Dendritic cell treated with granulocyte-macrophage colony-stimulating factor and Interleukin-4, amounts not matched to agents 40 ng/mL and 50 ng/mL, for 4 days (primary cell): Measurements from ENCODE around the gene CD46.
"Not testable (repeated sequence)": the region's sequence is repeated elsewhere in the genome, so short reads cannot be mapped to it uniquely, and the experiment has no call there.

Experiments used
- H3K27ac Mint-ChIP-seq: one replicate; pipeline ENCODE4 v1.8.0; 2022; ENCODE audit warnings: mild to moderate bottlenecking, mixed read lengths
- H3K27me3 Mint-ChIP-seq: one replicate; pipeline ENCODE4 v1.8.0; 2022; ENCODE audit warnings: mild to moderate bottlenecking, mixed read lengths
- H3K36me3 Mint-ChIP-seq: one replicate; pipeline ENCODE4 v1.8.0; 2022; ENCODE audit warnings: low read depth, mixed read lengths
- H3K4me1 Mint-ChIP-seq: one replicate; pipeline ENCODE4 v1.8.0; 2022; ENCODE audit warnings: low read depth, mixed read lengths
- H3K4me3 Mint-ChIP-seq: one replicate; pipeline ENCODE4 v1.8.0; 2022; ENCODE audit warnings: mild to moderate bottlenecking, moderate library complexity, mixed read lengths
- H3K9me3 Mint-ChIP-seq: one replicate; pipeline ENCODE4 v1.8.0; 2022; ENCODE audit warnings: mixed read lengths
- intact Hi-C: fragments of 100-400 bp; cut with micrococcal nuclease; formaldehyde crosslinking; loops from one replicate; pipeline ENCODE4 v1.15.0; 2022

CD46 gene

DNA sequence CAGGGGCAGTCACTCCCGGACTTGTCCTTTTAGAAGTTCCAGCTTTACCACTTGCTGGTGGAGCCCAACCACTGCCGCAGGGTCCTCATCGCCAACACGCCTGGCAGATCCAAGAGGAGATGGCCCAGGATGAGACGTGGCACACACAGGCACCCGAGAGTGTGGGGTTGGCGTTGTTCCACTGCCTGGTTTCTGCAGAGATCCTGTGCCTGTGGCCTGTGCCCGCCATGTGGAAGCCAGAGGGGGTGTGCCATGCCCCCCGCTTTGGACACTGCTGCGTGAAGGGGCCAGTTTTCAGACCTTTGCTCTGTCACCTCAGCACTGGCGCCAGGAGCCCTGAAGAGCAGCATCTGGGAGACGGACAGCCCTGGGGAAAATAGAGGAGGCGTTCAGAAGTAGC, 10.8 kb downstream of the CD46 start:
- Mint-ChIP-seq H3K9me3 (peaks cover 9% of the 10 kb centered on the region), H3K4me1 (no peaks in the 10 kb centered on the region), H3K27me3 (no peaks in the 10 kb centered on the region), H3K27ac (no peak overlapping the region), H3K36me3 (peaks cover 93% of the 10 kb centered on the region), H3K4me3 (no peak overlapping the region)
- intact Hi-C loops = no loop called here

DNA sequence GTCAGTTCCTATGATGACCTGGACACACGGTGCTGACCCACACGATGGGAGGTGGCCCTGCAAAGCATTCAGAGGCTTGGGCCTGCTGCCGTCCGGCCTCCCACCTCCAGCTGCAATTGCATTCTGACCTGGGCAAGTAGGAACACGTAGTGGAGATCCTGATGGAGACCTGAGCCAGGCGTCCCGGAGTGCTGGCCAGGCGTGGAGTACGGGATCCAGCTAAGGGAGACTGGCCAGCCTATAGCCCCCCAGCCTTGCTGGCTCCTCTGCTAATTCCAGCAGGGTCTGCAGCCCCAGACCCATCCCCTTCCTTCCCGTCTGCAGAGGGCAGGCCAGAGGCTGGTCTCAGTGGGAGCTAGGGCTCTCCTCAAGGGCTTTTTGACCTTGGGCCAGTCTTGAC, 11.2 kb downstream of the CD46 start:
- H3K4me1 Mint-ChIP-seq = no peaks in the 10 kb centered on the region
- H3K27me3 Mint-ChIP-seq = no peaks in the 10 kb centered on the region
- peaks cover 95% of the 10 kb centered on the region for H3K36me3 Mint-ChIP-seq
- no peak overlapping the region for H3K27ac Mint-ChIP-seq
- peaks cover 9% of the 10 kb centered on the region for H3K9me3 Mint-ChIP-seq
- no peak overlapping the region for H3K4me3 Mint-ChIP-seq
- intact Hi-C loops = no loop called here

DNA sequence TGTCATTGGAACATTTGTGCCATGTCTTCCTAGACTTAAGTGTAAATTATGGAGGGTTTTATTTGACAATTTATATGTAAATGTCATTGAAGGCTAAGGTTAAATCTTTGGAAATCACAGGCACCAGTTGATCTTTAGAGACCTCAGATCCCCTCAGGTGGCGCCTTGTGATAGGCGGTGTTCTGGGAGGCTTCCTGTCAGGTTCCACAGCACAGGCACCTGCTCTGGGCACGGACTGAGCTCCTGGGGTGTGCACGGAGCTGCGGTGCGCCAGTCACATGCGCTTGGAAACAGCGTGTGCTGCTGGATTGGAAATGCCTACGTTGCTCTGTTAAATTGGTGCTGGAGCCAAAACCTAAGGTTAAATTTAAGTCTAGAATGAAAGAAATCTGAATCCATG, 12.1 kb downstream of the CD46 start:
- intact Hi-C loops = no loop called here
- H3K4me1 Mint-ChIP-seq = no peaks in the 10 kb centered on the region
- H3K9me3 Mint-ChIP-seq = peaks cover 9% of the 10 kb centered on the region
- peaks cover 95% of the 10 kb centered on the region for H3K36me3 Mint-ChIP-seq
- no peak overlapping the region for H3K27ac Mint-ChIP-seq
- H3K4me3 Mint-ChIP-seq = no peak overlapping the region
- H3K27me3 Mint-ChIP-seq = no peaks in the 10 kb centered on the region

DNA sequence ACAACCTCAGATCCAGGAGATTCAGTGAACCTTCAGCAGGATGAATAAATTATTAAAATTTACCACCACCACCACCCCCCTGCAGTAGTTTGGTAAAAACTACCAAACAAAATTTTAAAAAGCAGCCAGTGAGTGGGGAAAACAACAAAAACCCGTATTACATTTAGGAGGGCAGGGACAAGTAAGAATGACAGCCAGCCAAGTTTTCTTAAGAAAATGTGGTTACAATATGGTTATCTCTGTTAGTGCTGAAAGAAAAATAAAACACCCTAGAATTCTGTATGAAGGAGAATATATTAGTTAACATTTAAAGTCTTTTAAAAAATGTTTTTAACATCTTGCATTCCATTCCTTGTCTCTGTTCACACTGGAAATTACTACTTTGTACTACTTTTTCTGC, 14.7 kb downstream of the CD46 start:
- intact Hi-C loops = no loop called here
- Mint-ChIP-seq H3K27me3 (no peaks in the 10 kb centered on the region), H3K36me3 (peaks cover 93% of the 10 kb centered on the region), H3K4me1 (peaks cover under 1% of the 10 kb centered on the region), H3K9me3 (peaks cover 17% of the 10 kb centered on the region), H3K4me3 (no peak overlapping the region), H3K27ac (no peak overlapping the region)

DNA sequence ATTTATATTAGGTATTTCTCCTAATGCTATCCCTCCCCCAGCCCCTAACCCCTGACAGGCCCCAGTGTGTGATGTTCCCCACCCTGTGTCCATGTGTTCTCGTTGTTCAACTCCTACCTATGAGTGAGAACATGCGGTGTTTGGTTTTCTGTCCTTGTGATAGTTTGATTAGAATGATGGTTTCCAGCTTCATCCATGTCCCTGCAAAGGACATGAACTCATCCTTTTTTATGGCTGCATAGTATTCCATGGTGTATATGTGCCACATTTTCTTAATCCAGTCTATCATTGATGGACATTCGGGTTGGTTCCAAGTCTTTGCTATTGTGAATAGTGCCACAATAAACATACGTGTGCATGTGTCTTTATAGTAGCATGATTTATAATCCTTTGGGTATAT, 18.7 kb downstream of the CD46 start:
- H3K9me3 Mint-ChIP-seq = peaks cover 17% of the 10 kb centered on the region
- intact Hi-C loops, H3K27me3 Mint-ChIP-seq, H3K4me3 Mint-ChIP-seq, H3K27ac Mint-ChIP-seq: not testable (repeated sequence)
- H3K4me1 Mint-ChIP-seq = peaks cover 11% of the 10 kb centered on the region
- H3K36me3 Mint-ChIP-seq = peaks cover 92% of the 10 kb centered on the region

DNA sequence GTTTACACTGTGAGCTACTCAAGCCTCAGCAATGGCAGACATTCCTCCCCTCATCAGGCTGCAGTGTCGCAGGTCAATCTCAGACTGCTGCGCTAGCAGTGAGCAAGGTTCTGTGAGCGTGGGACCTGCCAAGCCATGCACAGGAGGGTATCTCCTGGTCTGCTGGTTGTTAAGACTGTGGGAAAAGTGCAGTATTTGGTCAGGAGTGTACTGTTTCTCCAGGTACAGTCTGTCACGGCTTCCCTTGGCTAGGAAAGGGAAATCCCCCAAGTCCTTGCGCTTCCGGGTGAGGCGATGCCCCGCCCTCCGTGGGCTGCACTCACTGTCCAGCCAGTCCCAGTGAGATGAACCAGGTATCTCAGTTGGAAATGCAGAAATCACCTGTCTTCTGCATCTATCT, 24.2 kb downstream of the CD46 start:
- Mint-ChIP-seq H3K4me1 (peaks cover 27% of the 10 kb centered on the region), H3K9me3 (peaks cover 31% of the 10 kb centered on the region), H3K36me3 (peaks cover 93% of the 10 kb centered on the region)
- H3K27me3 Mint-ChIP-seq, intact Hi-C loops, H3K4me3 Mint-ChIP-seq, H3K27ac Mint-ChIP-seq: not testable (repeated sequence)

DNA sequence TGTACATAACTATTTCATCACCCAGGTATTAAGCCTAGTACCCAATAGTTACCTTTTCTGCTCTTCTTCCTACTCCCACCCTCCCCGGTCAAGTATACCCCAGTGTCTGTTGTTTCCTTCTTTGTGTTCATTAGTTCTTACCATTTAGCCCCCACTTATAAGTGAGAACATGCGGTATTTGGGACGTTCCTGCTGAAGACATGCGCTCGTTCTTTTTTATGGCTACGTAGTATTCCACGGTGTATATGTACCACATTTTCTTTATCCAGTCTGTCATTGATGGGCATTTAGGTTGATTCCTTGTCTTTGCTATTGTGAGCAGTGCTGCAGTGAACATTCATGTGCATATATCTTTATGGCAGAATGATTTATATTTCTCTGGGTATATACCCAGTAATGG, 25.6 kb downstream of the CD46 start:
- intact Hi-C loops = not testable (repeated sequence)
- peaks cover 18% of the 10 kb centered on the region for H3K4me1 Mint-ChIP-seq

DNA sequence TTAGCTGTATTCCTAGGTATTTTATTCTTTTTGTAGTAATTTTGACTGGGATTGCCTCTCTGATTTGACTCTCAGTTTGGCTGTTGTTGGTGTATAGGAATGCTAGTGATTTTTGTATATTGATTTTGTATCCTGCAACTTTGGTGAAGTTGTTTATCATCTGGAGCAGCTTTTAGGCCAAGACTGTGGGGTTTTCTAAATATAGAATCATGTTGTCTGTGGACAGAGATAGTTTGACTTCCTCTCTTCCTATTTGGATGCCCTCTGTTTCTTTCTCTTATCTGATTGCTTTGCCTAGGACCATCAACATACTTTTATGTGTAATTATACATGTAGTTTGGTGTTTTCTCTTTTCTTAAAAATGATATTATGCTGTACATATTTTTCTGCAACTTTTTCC, 27.2 kb downstream of the CD46 start:
- H3K4me1 Mint-ChIP-seq = peaks cover 16% of the 10 kb centered on the region
- peaks cover 19% of the 10 kb centered on the region for H3K9me3 Mint-ChIP-seq
- no peaks in the 10 kb centered on the region for H3K27me3 Mint-ChIP-seq
- intact Hi-C loops = no loop called here
- no peak overlapping the region for H3K4me3 Mint-ChIP-seq
- H3K36me3 Mint-ChIP-seq = peaks cover 90% of the 10 kb centered on the region
- H3K27ac Mint-ChIP-seq = no peak overlapping the region

More for the DNA sequence above, 25.6 kb downstream of the CD46 start:
- H3K9me3 Mint-ChIP-seq = peaks cover 17% of the 10 kb centered on the region
- H3K27me3 Mint-ChIP-seq, H3K4me3 Mint-ChIP-seq, H3K27ac Mint-ChIP-seq: not testable (repeated sequence)
- H3K36me3 Mint-ChIP-seq = peaks cover 92% of the 10 kb centered on the region

DNA sequence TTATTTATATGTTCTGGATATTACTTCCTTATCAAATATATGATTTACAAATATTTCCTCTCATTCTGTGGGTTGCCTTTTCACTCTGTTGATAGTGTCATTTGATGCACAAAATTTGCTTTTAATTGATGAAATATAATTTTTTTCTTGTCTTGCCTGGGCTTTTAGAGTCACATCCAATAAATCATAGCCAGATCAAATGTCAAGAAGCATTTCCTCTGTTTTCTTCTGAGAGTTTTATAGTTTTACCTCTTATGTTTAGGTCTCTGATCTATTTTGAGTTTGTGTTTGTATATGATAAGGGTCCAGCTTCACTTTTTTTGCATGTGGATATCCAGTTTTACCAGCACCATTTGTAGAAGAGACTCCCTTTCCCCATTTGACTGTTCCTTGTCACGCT, 29.5 kb downstream of the CD46 start:
- H3K27ac Mint-ChIP-seq = no peak overlapping the region
- peaks cover 29% of the 10 kb centered on the region for H3K9me3 Mint-ChIP-seq
- H3K4me3 Mint-ChIP-seq = no peak overlapping the region
- intact Hi-C loops = no loop called here
- peaks cover 16% of the 10 kb centered on the region for H3K4me1 Mint-ChIP-seq
- H3K36me3 Mint-ChIP-seq = peaks cover 87% of the 10 kb centered on the region
- no peaks in the 10 kb centered on the region for H3K27me3 Mint-ChIP-seq

DNA sequence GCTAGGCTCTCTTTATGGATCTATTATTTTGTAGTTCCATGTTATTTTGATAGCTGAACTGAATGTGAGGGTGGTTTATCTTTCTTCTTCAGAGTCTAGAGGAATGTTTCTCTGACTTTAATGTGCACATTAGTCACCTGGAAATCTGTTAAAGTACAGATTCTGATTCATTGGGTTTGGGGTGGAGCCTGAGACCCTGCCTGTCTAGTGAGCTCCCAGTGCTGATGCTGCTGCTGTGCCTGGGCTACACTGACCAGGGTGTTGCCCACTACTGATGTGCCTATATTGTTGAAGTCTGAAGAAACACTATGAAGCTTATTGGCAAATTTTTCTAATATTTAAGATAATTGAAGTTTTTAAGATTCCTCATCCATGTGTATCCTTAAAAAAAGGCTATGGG, 35.9 kb downstream of the CD46 start:
- H3K36me3 Mint-ChIP-seq = peaks cover 66% of the 10 kb centered on the region
- no peaks in the 10 kb centered on the region for H3K27me3 Mint-ChIP-seq
- no peaks in the 10 kb centered on the region for H3K4me1 Mint-ChIP-seq
- no peak overlapping the region for H3K4me3 Mint-ChIP-seq
- intact Hi-C loops = no loop called here
- peaks cover 13% of the 10 kb centered on the region for H3K9me3 Mint-ChIP-seq
- H3K27ac Mint-ChIP-seq = no peak overlapping the region

DNA sequence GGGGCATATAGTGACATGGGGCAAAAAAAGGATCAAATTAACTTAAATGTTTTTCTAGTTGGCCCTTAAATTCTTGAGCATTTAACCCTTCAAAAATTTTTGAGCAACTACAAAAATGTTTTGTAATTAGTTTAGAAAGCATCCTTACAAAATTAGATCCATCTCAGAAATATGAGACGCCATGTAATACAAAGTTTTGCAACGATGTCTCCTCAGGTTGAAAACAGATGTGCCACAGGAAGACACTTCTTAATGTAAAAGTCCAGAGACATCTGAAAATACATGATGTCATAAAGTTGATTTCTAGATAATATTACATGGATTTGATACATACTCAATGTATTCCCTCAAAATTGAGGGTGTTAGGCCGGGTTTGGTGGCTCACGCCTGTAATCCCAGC, 37.5 kb downstream of the CD46 start:
- Mint-ChIP-seq H3K9me3 (peaks cover 6% of the 10 kb centered on the region), H3K36me3 (peaks cover 66% of the 10 kb centered on the region), H3K4me3 (no peak overlapping the region), H3K27ac (no peak overlapping the region), H3K27me3 (no peaks in the 10 kb centered on the region), H3K4me1 (no peaks in the 10 kb centered on the region)
- intact Hi-C loops = no loop called here

DNA sequence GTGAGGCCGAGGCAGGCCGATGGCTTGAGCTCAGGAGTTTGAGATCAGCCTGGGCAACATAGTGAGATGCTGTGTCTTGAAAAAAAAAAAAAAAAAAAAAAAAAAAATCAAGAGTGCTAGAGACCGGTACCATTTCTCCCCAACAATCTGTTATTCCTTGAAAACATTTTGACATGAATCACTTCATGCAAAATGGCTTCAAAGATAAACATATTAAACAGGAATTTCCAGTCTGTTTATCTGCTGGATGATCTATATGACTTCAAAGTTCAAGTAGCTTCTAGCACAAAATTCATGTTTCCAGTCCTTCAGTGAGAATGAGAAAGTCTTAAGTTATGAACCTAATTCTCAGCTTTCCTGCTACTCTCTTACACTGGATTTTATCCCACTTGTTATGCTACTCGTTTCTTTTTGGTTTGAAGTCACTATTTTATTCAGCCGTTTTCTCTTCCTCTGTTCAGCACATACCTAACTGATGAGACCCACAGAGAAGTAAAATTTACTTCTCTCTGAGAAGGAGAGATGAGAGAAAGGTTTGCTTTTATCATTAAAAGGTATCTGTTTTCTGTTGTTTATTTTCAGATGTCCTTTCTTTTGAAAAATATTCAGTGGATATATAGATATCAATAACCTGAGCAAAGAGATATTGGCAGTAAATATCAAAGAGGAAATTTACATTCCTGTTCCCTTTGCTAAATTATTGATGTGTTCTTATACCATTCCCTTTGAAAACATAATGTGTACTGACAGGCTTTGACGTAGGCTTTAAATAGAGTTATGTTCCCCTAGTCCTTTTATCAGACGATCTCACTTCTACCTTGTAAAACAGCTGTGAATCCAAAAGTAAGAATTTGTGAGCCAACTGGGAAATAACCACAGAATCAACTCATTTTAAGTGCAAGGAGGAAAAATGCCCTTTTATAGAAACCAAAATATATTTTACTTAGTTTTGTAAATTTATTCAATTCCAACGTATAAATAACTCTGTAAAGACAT, 38.2 kb downstream of the CD46 start:
- H3K27ac Mint-ChIP-seq = no peak overlapping the region
- peaks cover 65% of the 10 kb centered on the region for H3K36me3 Mint-ChIP-seq
- no peaks in the 10 kb centered on the region for H3K9me3 Mint-ChIP-seq
- no peaks in the 10 kb centered on the region for H3K4me1 Mint-ChIP-seq
- no peak overlapping the region for H3K4me3 Mint-ChIP-seq
- no peaks in the 10 kb centered on the region for H3K27me3 Mint-ChIP-seq
- intact Hi-C loops = loop anchor here (10.0 kb wide), 2 partner anchors 75 to 135 kb away; no protein-coding TSS in a partner anchor

DNA sequence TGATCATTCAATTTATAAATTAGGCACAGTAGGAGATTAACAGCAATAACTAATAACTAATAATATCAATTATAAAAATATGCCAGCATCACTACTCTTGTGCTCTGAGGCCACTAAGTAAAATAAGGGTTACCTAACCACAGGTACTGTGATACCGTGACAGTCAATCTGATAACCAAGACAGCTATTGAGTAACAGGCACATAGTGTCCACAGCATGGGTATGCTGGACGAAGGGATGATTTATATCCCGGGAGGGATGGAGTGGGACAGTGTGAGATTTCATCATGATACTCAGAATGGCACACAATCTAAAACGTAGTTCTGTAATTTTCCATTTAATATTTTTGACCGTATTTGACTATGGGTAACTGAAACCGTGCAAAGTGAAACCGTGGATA, 39.4 kb downstream of the CD46 start:
- Mint-ChIP-seq H3K4me1 (no peaks in the 10 kb centered on the region), H3K27ac (no peak overlapping the region), H3K4me3 (no peak overlapping the region), H3K36me3 (peaks cover 65% of the 10 kb centered on the region), H3K27me3 (no peaks in the 10 kb centered on the region), H3K9me3 (no peaks in the 10 kb centered on the region)
- intact Hi-C loops = loop anchor here (10.0 kb wide), 2 partner anchors 76 to 136 kb away; no protein-coding TSS in a partner anchor

DNA sequence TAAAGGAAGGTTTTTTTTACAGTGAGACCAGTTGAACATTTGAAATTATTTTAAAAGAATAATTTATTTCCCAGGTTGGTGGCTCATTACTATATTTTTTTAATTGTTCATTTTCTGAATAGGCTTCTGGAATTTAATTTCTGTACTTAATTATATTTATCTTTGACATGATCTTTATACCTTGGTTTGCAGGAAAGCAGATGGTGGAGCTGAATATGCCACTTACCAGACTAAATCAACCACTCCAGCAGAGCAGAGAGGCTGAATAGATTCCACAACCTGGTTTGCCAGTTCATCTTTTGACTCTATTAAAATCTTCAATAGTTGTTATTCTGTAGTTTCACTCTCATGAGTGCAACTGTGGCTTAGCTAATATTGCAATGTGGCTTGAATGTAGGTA, 41.5 kb downstream of the CD46 start:
- Mint-ChIP-seq H3K4me3 (no peak overlapping the region), H3K36me3 (peaks cover 51% of the 10 kb centered on the region), H3K4me1 (peaks cover 6% of the 10 kb centered on the region), H3K27ac (no peak overlapping the region), H3K9me3 (no peaks in the 10 kb centered on the region), H3K27me3 (no peaks in the 10 kb centered on the region)
- intact Hi-C loops = loop anchor here (10.0 kb wide), 2 partner anchors 79 to 139 kb away; no protein-coding TSS in a partner anchor
